Endodermal cell (in vitro differentiated cells): ENCODE data around the gene MYBBP1A. TPM values are rescaled to one million over a fixed set of nuclear protein-coding genes. Genes with fewer than 3 reads are reported as not detected.

Experiments used
- DNase-seq: peaks from one replicate; pipeline ENCODE4 v3.0.0-alpha.2; 2017
- H3K27ac ChIP-seq: 2 replicates; pipeline ENCODE4 v1.5.1; 2013; ENCODE audit warnings: mild to moderate bottlenecking, low read depth, low read length, moderate library complexity
- H3K27me3 ChIP-seq: 2 replicates; pipeline ENCODE4 v1.6.1; 2013; ENCODE audit warnings: mild to moderate bottlenecking, low read length, moderate library complexity; ENCODE audit not compliant: insufficient read depth, control insufficient read depth, poor library complexity, severe bottlenecking
- H3K36me3 ChIP-seq: 2 replicates; pipeline ENCODE4 v1.7.0; 2013; ENCODE audit warnings: mild to moderate bottlenecking, low read length, moderate library complexity; ENCODE audit not compliant: control insufficient read depth, insufficient read depth
- H3K4me1 ChIP-seq: one replicate; pipeline ENCODE4 v1.7.0; 2013; ENCODE audit warnings: low read length; ENCODE audit not compliant: control insufficient read depth, insufficient read depth
- H3K4me3 ChIP-seq: 2 replicates; pipeline ENCODE4 v1.5.1; 2013; ENCODE audit warnings: mild to moderate bottlenecking, low read length, moderate library complexity
- H3K9ac ChIP-seq: 2 replicates; pipeline ENCODE4 v1.6.1; 2013; ENCODE audit warnings: mild to moderate bottlenecking, low read length, moderate library complexity; ENCODE audit not compliant: poor library complexity, severe bottlenecking; ENCODE audit errors: extremely low read depth
- H3K9me3 ChIP-seq: 2 replicates; pipeline ENCODE4 v1.6.1; 2013; ENCODE audit warnings: mild to moderate bottlenecking, low read length, moderate library complexity; ENCODE audit not compliant: control insufficient read depth
- H3K27ac Mint-ChIP-seq: 2 replicates; pipeline ENCODE4 v1.8.0; 2020; ENCODE audit warnings: mixed read lengths
- H3K27me3 Mint-ChIP-seq: 2 replicates; pipeline ENCODE4 v1.8.0; 2021; ENCODE audit warnings: mild to moderate bottlenecking, mixed read lengths; ENCODE audit not compliant: insufficient read depth
- H3K36me3 Mint-ChIP-seq: 2 replicates; pipeline ENCODE4 v1.8.0; 2020; ENCODE audit warnings: low read depth, mixed read lengths
- H3K4me1 Mint-ChIP-seq: 2 replicates; pipeline ENCODE4 v1.8.0; 2020; ENCODE audit warnings: mixed read lengths
- H3K4me3 Mint-ChIP-seq: 2 replicates; pipeline ENCODE4 v1.8.0; 2020; ENCODE audit warnings: mild to moderate bottlenecking, moderate library complexity, mixed read lengths
- H3K9me3 Mint-ChIP-seq: 2 replicates; pipeline ENCODE4 v1.8.0; 2020; ENCODE audit warnings: mild to moderate bottlenecking, mixed read lengths
- CTCF ChIP-seq: fragments of 200-600 bp; sonication (generic); conservative IDR thresholded peaks from 2 replicates; pipeline ENCODE4 v1.5.0; 2021; ENCODE audit warnings: antibody characterized with exemption, mild to moderate bottlenecking
- WGBS, 2 experiments: methylation state at CpG; one replicate each; pipeline versions ENCODE4 v1.1.5 to v1.1.7; 2013; ENCODE audit warnings: missing lambda C conversion rate in 2 of 2, mixed read lengths in 1 of 2; ENCODE audit not compliant: insufficient coverage in 1 of 2, insufficient read length in 1 of 2; 5-methylcytosine and 5-hydroxymethylcytosine counted together
- total RNA-seq, 2 donors: library from RNA; stranded (reverse); fragmentation: NEBNext Ultra II Directional in 1 of 2; extraction: Animal tissue kit (Norgen Biotek cat#: 25700) in 1 of 2; gene quantifications; 2 replicates in 1 of 2; 3 replicates in 1 of 2; pipeline ENCODE4 v1.2.1, GENCODE V29; 2021

Gene MYBBP1A
- total RNA-seq, 2 donors from 2014 or later, result 55.6 to 70.9 TPM

DNA sequence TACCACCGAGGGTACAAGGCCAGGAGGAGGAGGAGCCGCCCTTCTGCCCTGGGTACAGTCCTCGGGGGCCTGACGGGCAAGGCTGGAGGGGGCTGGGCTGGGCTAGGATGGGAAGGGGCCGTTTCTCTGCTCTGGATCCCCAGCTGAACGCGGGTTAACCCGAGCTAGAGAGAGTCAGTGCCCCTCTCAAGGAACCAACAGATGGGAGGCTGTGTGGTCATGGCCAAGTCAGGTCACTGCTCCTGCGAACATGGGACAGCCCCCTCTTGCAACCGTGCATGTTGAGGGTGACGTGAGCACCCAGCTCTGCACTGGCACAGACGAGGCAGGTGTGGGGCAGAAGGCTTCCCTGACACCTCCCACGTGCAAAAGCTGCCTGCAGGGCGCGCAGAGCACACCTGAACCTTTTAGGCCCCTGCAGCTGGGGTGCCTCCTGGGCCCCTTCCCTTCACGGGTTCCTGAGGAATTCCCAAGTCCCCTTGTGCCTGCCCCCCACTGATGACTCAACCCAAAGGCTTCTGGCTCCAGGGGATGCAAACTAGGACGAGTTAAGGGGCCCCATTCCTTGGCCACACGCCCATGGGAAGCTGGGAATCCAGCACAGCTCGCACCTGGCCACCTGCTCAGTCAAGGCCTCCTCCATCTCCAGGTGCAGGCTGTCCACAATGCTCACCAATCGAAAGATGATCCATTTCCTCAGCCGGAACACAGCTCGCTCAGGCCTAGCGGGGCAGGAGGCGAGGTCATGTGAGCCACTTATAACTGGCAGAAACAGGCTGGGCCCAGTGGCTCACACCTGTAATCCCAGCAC is 6.3 kb downstream of the MYBBP1A start:
- H3K4me3 Mint-ChIP-seq, result no peak overlapping the region
- DNase-seq, result peak; percentile 59
- no peak overlapping the region for H3K9ac ChIP-seq
- no peaks in the 10 kb centered on the region for H3K27me3 Mint-ChIP-seq
- WGBS, 2 experiments, result 85 to 93% methylated on average over 11 to 24 of the region's 24 CpGs
- no peaks in the 10 kb centered on the region for H3K9me3 ChIP-seq
- peaks cover 49% of the 10 kb centered on the region for H3K36me3 ChIP-seq
- no peaks in the 10 kb centered on the region for H3K27me3 ChIP-seq
- peak overlapping the region; percentile 30 for H3K27ac Mint-ChIP-seq
- no peak overlapping the region for H3K4me3 ChIP-seq
- H3K4me1 ChIP-seq, result no peaks in the 10 kb centered on the region
- H3K27ac ChIP-seq, result no peak overlapping the region
- H3K4me1 Mint-ChIP-seq, result no peaks in the 10 kb centered on the region
- H3K9me3 Mint-ChIP-seq, result no peaks in the 10 kb centered on the region
- H3K36me3 Mint-ChIP-seq, result peaks cover 55% of the 10 kb centered on the region
- TF ChIP-seq CTCF, result no peak

DNA sequence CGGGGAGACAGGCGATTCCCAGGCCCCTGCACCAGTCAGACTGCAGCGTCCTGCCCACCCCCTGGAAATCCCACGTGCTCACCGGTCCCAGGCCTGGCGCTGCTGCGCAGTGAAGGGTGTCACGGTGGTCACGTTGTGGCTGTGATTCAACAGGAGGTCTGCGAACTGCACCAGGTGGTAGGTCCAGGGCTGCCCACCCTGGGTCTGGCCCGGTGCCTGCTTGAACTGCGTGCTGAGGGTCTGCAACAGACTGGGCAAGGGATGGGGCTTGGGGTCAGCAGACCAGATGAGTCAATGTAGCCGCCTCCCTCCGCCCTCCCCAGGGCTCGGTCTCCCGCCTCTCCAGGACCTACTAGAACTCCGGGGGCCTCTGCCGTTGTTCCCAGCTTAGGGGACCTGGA is 7.1 kb downstream of the MYBBP1A start:
- no peak overlapping the region for H3K4me3 ChIP-seq
- no peak overlapping the region for H3K9ac ChIP-seq
- H3K36me3 ChIP-seq, result peaks cover 40% of the 10 kb centered on the region
- Mint-ChIP-seq H3K27ac (no peak overlapping the region), H3K9me3 (no peaks in the 10 kb centered on the region), H3K27me3 (no peaks in the 10 kb centered on the region), H3K4me3 (no peak overlapping the region), H3K36me3 (peaks cover 57% of the 10 kb centered on the region), H3K4me1 (no peaks in the 10 kb centered on the region)
- no peak for TF ChIP-seq CTCF
- DNase-seq, result no peak
- H3K4me1 ChIP-seq, result no peaks in the 10 kb centered on the region
- H3K27me3 ChIP-seq, result no peaks in the 10 kb centered on the region
- no peak overlapping the region for H3K27ac ChIP-seq
- H3K9me3 ChIP-seq, result no peaks in the 10 kb centered on the region
- 91 to 93% methylated on average over 14 to 18 of the region's 18 CpGs for WGBS, 2 experiments

GRCh38 chr17:4547118-4547906 is 7.9 kb downstream of the MYBBP1A start:
- H3K4me1 Mint-ChIP-seq, result no peaks in the 10 kb centered on the region
- no peak for TF ChIP-seq CTCF
- peak; percentile 56 for DNase-seq
- WGBS, 2 experiments, result 88 to 92% methylated on average over 13 to 17 of the region's 17 CpGs
- peaks cover 36% of the 10 kb centered on the region for H3K36me3 ChIP-seq
- H3K36me3 Mint-ChIP-seq, result peaks cover 57% of the 10 kb centered on the region
- H3K9ac ChIP-seq, result no peak overlapping the region
- H3K27ac Mint-ChIP-seq, result no peak overlapping the region
- H3K4me3 ChIP-seq, result no peak overlapping the region
- H3K4me1 ChIP-seq, result no peaks in the 10 kb centered on the region
- H3K9me3 Mint-ChIP-seq, result no peaks in the 10 kb centered on the region
- no peaks in the 10 kb centered on the region for H3K9me3 ChIP-seq
- no peak overlapping the region for H3K27ac ChIP-seq
- no peak overlapping the region for H3K4me3 Mint-ChIP-seq
- H3K27me3 ChIP-seq, result no peaks in the 10 kb centered on the region
- H3K27me3 Mint-ChIP-seq, result no peaks in the 10 kb centered on the region
